Endothelial cell of umbilical vein (primary cell): ENCODE results near the gene GRID1. TPM values are rescaled to one million over a fixed set of nuclear protein-coding genes. Genes with fewer than 3 reads are reported as not detected.

Source experiments
- BruUV-seq: library from RNA; stranded (reverse); fragments of 400-500 nt; replicated peaks from 2 replicates; lab custom pipeline; 2021; lab: Mats Ljungman, UMichigan
- CTCF ChIA-PET: fragments of 300-600, 350-600 bp; sonication (Branson Sonifier 250); formaldehyde crosslinking; loops from one replicate; lab custom pipeline; 2021; ENCODE audit warnings: antibody characterized with exemption, inconsistent platforms; lab: Charles Lee
- POLR2A ChIA-PET: fragments of 300-600, 350-600 bp; sonication (Branson Sonifier 250); formaldehyde crosslinking; loops from one replicate; lab custom pipeline; 2021; ENCODE audit warnings: antibody characterized with exemption, inconsistent platforms; lab: Charles Lee
- DNase-seq: peaks from one replicate; pipeline ENCODE4 v3.0.0-alpha.2; 2011; ENCODE audit warnings: low read depth, low spot score
- FAIRE-seq: peaks from 2 replicates; lab custom pipeline; 2011; peaks lifted over from hg19 to GRCh38; lab: Jason Lieb, UNC
- H2AFZ ChIP-seq: 2 replicates; pipeline ENCODE4 v1.6.0; 2012; ENCODE audit warnings: low read depth, low read length, control low read depth, inconsistent platforms
- H3K27ac ChIP-seq: 2 replicates; pipeline ENCODE4 v1.5.1; 2011; ENCODE audit warnings: low read depth, mild to moderate bottlenecking, control low read depth, low read length, moderate library complexity; ENCODE audit not compliant: insufficient read depth
- H3K27me3 ChIP-seq, 2 experiments: 2 replicates each; pipeline versions ENCODE4 v1.6.0 to v1.6.1; 2011; ENCODE audit warnings: low read length in 2 of 2, mixed read lengths in 1 of 2; ENCODE audit not compliant: control insufficient read depth in 2 of 2, insufficient read depth in 2 of 2
- H3K36me3 ChIP-seq, 2 experiments: 2 replicates in 1 of 2; 3 replicates in 1 of 2; pipeline ENCODE4 v1.5.1; 2011; ENCODE audit warnings: low read length in 2 of 2, mild to moderate bottlenecking in 1 of 2, moderate library complexity in 1 of 2; ENCODE audit not compliant: control insufficient read depth in 2 of 2, insufficient read depth in 2 of 2; ENCODE audit errors: extremely low read depth in 1 of 2
- H3K4me1 ChIP-seq: 3 replicates; pipeline ENCODE4 v1.5.1; 2011; ENCODE audit warnings: mild to moderate bottlenecking, low read length; ENCODE audit not compliant: control insufficient read depth, insufficient read depth; ENCODE audit errors: extremely low read depth
- H3K4me2 ChIP-seq: 2 replicates; pipeline ENCODE4 v1.6.1; 2011; ENCODE audit warnings: low read length, control low read depth, mixed read lengths; ENCODE audit not compliant: insufficient read depth
- H3K4me3 ChIP-seq, 3 experiments: fragments of 200-600 bp in 1 of 3; sonication (generic), shearing (Covaris generic) in 1 of 3; replicated peaks in 1 of 3; 2 replicates each; pipeline ENCODE4 v1.5.1; 2011 to 2016; ENCODE audit warnings: control low read depth in 3 of 3, low read length in 3 of 3, mild to moderate bottlenecking in 2 of 3, inconsistent platforms in 1 of 3, low read depth in 1 of 3, moderate library complexity in 1 of 3; ENCODE audit not compliant: insufficient read depth in 1 of 3
- H3K79me2 ChIP-seq: 2 replicates; pipeline ENCODE4 v1.6.0; 2012; ENCODE audit warnings: low read length, inconsistent platforms; ENCODE audit not compliant: control insufficient read depth, insufficient read depth
- H3K9ac ChIP-seq: replicated peaks from 2 replicates; pipeline ENCODE3; 2011; ENCODE audit warnings: low read length, control low read depth; ENCODE audit not compliant: insufficient read depth; ENCODE audit errors: extremely low read depth
- H3K9me1 ChIP-seq: replicated peaks from 3 replicates; pipeline ENCODE4 v1.6.0; 2011; ENCODE audit warnings: mild to moderate bottlenecking, low read length; ENCODE audit not compliant: control insufficient read depth, insufficient read depth; ENCODE audit errors: extremely low read depth
- H3K9me3 ChIP-seq: replicated peaks from 2 replicates; pipeline ENCODE4 v1.5.1; 2012; ENCODE audit warnings: low read length, inconsistent platforms; ENCODE audit not compliant: control insufficient read depth, insufficient read depth
- H4K20me1 ChIP-seq: replicated peaks from 2 replicates; pipeline ENCODE3; 2011; ENCODE audit warnings: mild to moderate bottlenecking, low read length; ENCODE audit not compliant: control insufficient read depth, insufficient read depth; ENCODE audit errors: extremely low read depth
- CTCF ChIP-seq, 2 donors: IDR thresholded peaks; 1 replicate in 1 of 2; 2 replicates in 1 of 2; pipeline ENCODE4 v1.5.1; 2011; ENCODE audit warnings: low read length in 2 of 2, mild to moderate bottlenecking in 2 of 2, moderate library complexity in 2 of 2, control low read depth in 1 of 2, inconsistent platforms in 1 of 2, low read depth in 1 of 2; ENCODE audit not compliant: insufficient read depth in 1 of 2; ENCODE audit errors: extremely low read depth in 1 of 2
- EZH2 ChIP-seq: IDR thresholded peaks from 2 replicates; pipeline ENCODE4 v1.6.1; 2012; ENCODE audit warnings: borderline replicate concordance, low read depth, mild to moderate bottlenecking, moderate library complexity, low read length, inconsistent platforms; ENCODE audit not compliant: severe bottlenecking
- FOS ChIP-seq: IDR thresholded peaks from 2 replicates; pipeline ENCODE4 v1.6.1; 2011; ENCODE audit warnings: mild to moderate bottlenecking, low read length, moderate library complexity, borderline replicate concordance; ENCODE audit not compliant: insufficient read depth
- GATA2 ChIP-seq: IDR thresholded peaks from 2 replicates; pipeline ENCODE4 v1.7.0; 2011; ENCODE audit warnings: low read depth, mild to moderate bottlenecking, moderate library complexity, mixed read lengths, low read length; ENCODE audit not compliant: insufficient read length, insufficient read depth
- JUN ChIP-seq: IDR thresholded peaks from 2 replicates; pipeline ENCODE4 v1.6.1; 2011; ENCODE audit warnings: borderline replicate concordance, low read depth; ENCODE audit not compliant: insufficient read length, insufficient read depth
- MAX ChIP-seq: IDR thresholded peaks from 2 replicates; pipeline ENCODE4 v1.6.1; 2011; ENCODE audit not compliant: insufficient read depth, insufficient read length
- MYC ChIP-seq: IDR thresholded peaks from one replicate; pipeline ENCODE4 v1.6.1; 2011; ENCODE audit warnings: mild to moderate bottlenecking, low read depth, low read length
- POLR2A ChIP-seq: IDR thresholded peaks from 2 replicates; pipeline ENCODE4 v1.6.1; 2012; ENCODE audit warnings: low read depth, mild to moderate bottlenecking, control low read depth, low read length
- POLR2AphosphoS5 ChIP-seq: IDR thresholded peaks from 2 replicates; pipeline ENCODE4 v1.6.1; 2012; ENCODE audit warnings: low read depth, mild to moderate bottlenecking, control low read depth, low read length, moderate library complexity; ENCODE audit not compliant: insufficient read depth
- dilution Hi-C: fragments of 300-500 bp; cut with MboI; formaldehyde crosslinking; loops from one replicate; pipeline ENCODE4 v1.15.0; 2019; ENCODE audit warnings: low sequenced_read_pairs; ENCODE audit not compliant: extremely low pct_ligation_motif_present
- intact Hi-C: fragments of 100-400 bp; cut with micrococcal nuclease; formaldehyde crosslinking; loops from one replicate; pipeline ENCODE4 v1.10.0; 2022
- polyA plus RNA-seq, 4 experiments: library from polyadenylated mRNA; depleted of rRNA in 3 of 4; stranded (reverse) in 3 of 4; unstranded in 1 of 4; fragments of >200 nt; gene quantifications; 2 replicates each; pipeline versions ENCODE4 v1.2.1 to v1.2.3, GENCODE V29; 2011 to 2012; ENCODE audit warnings: missing spikeins in 1 of 4
- total RNA-seq: library from RNA; stranded (reverse); gene quantifications from 2 replicates; pipeline ENCODE4 v1.2.3, GENCODE V29; 2021

GRID1 gene
- total and polyA plus RNA-seq, 2 donors (not counting 3 experiments of a cell fraction or from before 2014, with no cell fraction given) = not detected

GRCh38 chr10:85924382-85925102 lies 442.1 kb downstream of the GRID1 start:
- CTCF ChIA-PET = no interaction called here
- H3K9ac ChIP-seq = no peak overlapping the region
- no TSS peak for BruUV-seq
- TF ChIP-seq JUN (no peak), MAX (no peak), GATA2 (no peak), CTCF (IDR thresholded peaks at IDR 0.05; ENCODE audit: extremely low read depth in 1 of 2, insufficient read depth in 1 of 2, low read depth in 1 of 2, low read length in 2 of 2) (no peak), POLR2AphosphoS5 (no peak), POLR2A (no peak), MYC (no peak), EZH2 (no peak), FOS (no peak)
- H3K9me3 ChIP-seq = no peaks in the 10 kb centered on the region
- no peaks in the 10 kb centered on the region for H3K9me1 ChIP-seq
- no peaks in the 10 kb centered on the region for H3K79me2 ChIP-seq
- H3K4me3 ChIP-seq = no peak overlapping the region
- POLR2A ChIA-PET = no interaction called here
- no peaks in the 10 kb centered on the region for H3K4me1 ChIP-seq
- DNase-seq (no peak), FAIRE-seq (no peak)
- intact Hi-C loops (no loop called here), dilution Hi-C loops (no loop called here)
- H3K27me3 ChIP-seq = no peaks in the 10 kb centered on the region
- H3K4me2 ChIP-seq = no peak overlapping the region
- H2AFZ ChIP-seq = no peak overlapping the region
- no peaks in the 10 kb centered on the region for H3K36me3 ChIP-seq
- H4K20me1 ChIP-seq = no peaks in the 10 kb centered on the region
- H3K27ac ChIP-seq = no peak overlapping the region
